Measurements from ENCODE around the gene CAMK1D. TPM values are rescaled to one million over a fixed set of nuclear protein-coding genes. Genes with fewer than 3 reads are reported as not detected.
A peak's percentile ranks its signal among the peaks of the same experiment; 100 is the strongest.

The CAMK1D gene
- total RNA-seq, 1 donor from 2014 or later: 8.9 TPM

- DNase-seq: no peak
- ATAC-seq: peak; percentile 53
- intact Hi-C loops (cut with micrococcal nuclease): no loop called here
Observed at GRCh38 chr10:12391206-12391605, 41.9 kb downstream of the CAMK1D start.

GRCh38 chr10:12393831-12394230 lies 44.5 kb downstream of the CAMK1D start:
- ATAC-seq (no peak), DNase-seq (no peak)
- intact Hi-C loops (cut with micrococcal nuclease): no loop called here

- ATAC-seq: no peak
- no peak for DNase-seq
- intact Hi-C loops (cut with micrococcal nuclease): no loop called here
Observed at GRCh38 chr10:12394241-12395033, 45.1 kb downstream of the CAMK1D start.

GRCh38 chr10:12396093-12396492 lies 46.7 kb downstream of the CAMK1D start:
- intact Hi-C loops (cut with micrococcal nuclease): no loop called here
- DNase-seq (no peak), ATAC-seq (no peak)

GRCh38 chr10:12396567-12396966 lies 47.2 kb downstream of the CAMK1D start:
- DNase-seq: no peak
- intact Hi-C loops (cut with micrococcal nuclease): no loop called here
- ATAC-seq: no peak

- DNase-seq: no peak
- ATAC-seq: no peak
- intact Hi-C loops (cut with micrococcal nuclease): no loop called here
Observed at GRCh38 chr10:12397147-12397896, 48.0 kb downstream of the CAMK1D start.

- DNase-seq (no peak), ATAC-seq (no peak)
- intact Hi-C loops (cut with micrococcal nuclease): no loop called here
Observed at GRCh38 chr10:12397941-12398340, 48.6 kb downstream of the CAMK1D start.

GRCh38 chr10:12400266-12400931 lies 51.1 kb downstream of the CAMK1D start:
- DNase-seq (no peak), ATAC-seq (no peak)
- intact Hi-C loops (cut with micrococcal nuclease): no loop called here

- DNase-seq: no peak
- ATAC-seq: no peak
- intact Hi-C loops (cut with micrococcal nuclease): no loop called here
Observed at GRCh38 chr10:12401466-12401865, 52.1 kb downstream of the CAMK1D start.

- intact Hi-C loops (cut with micrococcal nuclease): no loop called here
- no peak for ATAC-seq
Observed at GRCh38 chr10:12403119-12403518, 53.8 kb downstream of the CAMK1D start.

GRCh38 chr10:12405342-12406320 lies 56.3 kb downstream of the CAMK1D start:
- ATAC-seq (peak; percentile 50), DNase-seq (no peak)
- intact Hi-C loops (cut with micrococcal nuclease): no loop called here

More at GRCh38 chr10:12403119-12403518, 53.8 kb downstream of the CAMK1D start:
- DNase-seq: no peak

- DNase-seq (no peak), ATAC-seq (no peak)
- intact Hi-C loops (cut with micrococcal nuclease): no loop called here
Observed at GRCh38 chr10:12406764-12407400, 57.5 kb downstream of the CAMK1D start.

- DNase-seq (no peak), ATAC-seq (no peak)
- intact Hi-C loops (cut with micrococcal nuclease): no loop called here
Observed at GRCh38 chr10:12408472-12408871, 59.1 kb downstream of the CAMK1D start.

- DNase-seq (no peak), ATAC-seq (no peak)
- intact Hi-C loops (cut with micrococcal nuclease): no loop called here
Observed at GRCh38 chr10:12409161-12409560, 59.8 kb downstream of the CAMK1D start.

GRCh38 chr10:12409613-12410012 lies 60.3 kb downstream of the CAMK1D start:
- no peak for DNase-seq
- no peak for ATAC-seq
- intact Hi-C loops (cut with micrococcal nuclease): no loop called here

- DNase-seq: no peak
- intact Hi-C loops (cut with micrococcal nuclease): no loop called here
Observed at GRCh38 chr10:12412666-12413368, 63.5 kb downstream of the CAMK1D start.

GRCh38 chr10:12413369-12413711 lies 64.0 kb downstream of the CAMK1D start:
- no peak for ATAC-seq
- intact Hi-C loops (cut with micrococcal nuclease): no loop called here
- DNase-seq: no peak

More at GRCh38 chr10:12412666-12413368, 63.5 kb downstream of the CAMK1D start:
- ATAC-seq: no peak

All from left ventricle myocardium superior (tissue), 1 donor.